Thoracic aorta (tissue), 2 donors: ENCODE results near the gene SCRN1. TPM values are rescaled to one million over a fixed set of nuclear protein-coding genes. Genes with fewer than 3 reads are reported as not detected.

Experiments
- ATAC-seq: fragments of 150-250 bp; one replicate; pipeline ENCODE4 v1.8.0; 2017; ENCODE audit warnings: low read depth; ENCODE audit not compliant: insufficient number of reproducible peaks, low FRiP score
- DNase-seq: peaks from one replicate; pipeline ENCODE4 v3.0.0-alpha.2; 2020; ENCODE audit warnings: low spot score
- H3K27ac ChIP-seq, 2 donors: fragments of 200-600 bp; sonication (generic); 1 replicate in 1 of 2; 2 replicates in 1 of 2; pipeline ENCODE4 v1.5.1; 2016; ENCODE audit warnings: mild to moderate bottlenecking in 2 of 2, moderate library complexity in 2 of 2
- H3K27me3 ChIP-seq: fragments of 200-600 bp; sonication (generic); replicated peaks from 2 replicates; pipeline ENCODE4 v1.6.0; 2016; ENCODE audit warnings: mild to moderate bottlenecking; ENCODE audit not compliant: insufficient read depth
- H3K36me3 ChIP-seq: fragments of 200-600 bp; sonication (generic); one replicate; pipeline ENCODE4 v1.5.1; 2016
- H3K4me1 ChIP-seq, 2 donors: fragments of 200-600 bp; sonication (generic); 1 replicate in 1 of 2; 2 replicates in 1 of 2; pipeline versions ENCODE4 v1.5.1 to v1.6.0; 2016; ENCODE audit warnings: low read depth in 2 of 2, mild to moderate bottlenecking in 1 of 2; ENCODE audit not compliant: control insufficient read depth in 1 of 2
- H3K4me3 ChIP-seq: fragments of 200-600 bp; sonication (generic); 2 replicates; pipeline ENCODE4 v1.5.1; 2016; ENCODE audit warnings: mild to moderate bottlenecking
- H3K9me3 ChIP-seq: fragments of 200-600 bp; sonication (generic); 2 replicates; pipeline ENCODE4 v1.5.1; 2016
- total RNA-seq, 2 donors: library from RNA; depleted of rRNA; stranded (reverse); fragments of >200 nt; gene quantifications; one replicate each; pipeline versions ENCODE4 v1.1.0 to v1.2.3, GENCODE V29; 2016
- TF ChIP-seq, protein P1 (sequence below): fragments of 200-600 bp; sonication (generic); IDR thresholded peaks from one replicate; pipeline ENCODE4 v1.5.1; 2019; ENCODE audit warnings: antibody characterized with exemption

The SCRN1 gene
- total RNA-seq, 2 donors from 2014 or later, result 58.1 to 75.3 TPM

- TF ChIP-seq, protein P1, sequence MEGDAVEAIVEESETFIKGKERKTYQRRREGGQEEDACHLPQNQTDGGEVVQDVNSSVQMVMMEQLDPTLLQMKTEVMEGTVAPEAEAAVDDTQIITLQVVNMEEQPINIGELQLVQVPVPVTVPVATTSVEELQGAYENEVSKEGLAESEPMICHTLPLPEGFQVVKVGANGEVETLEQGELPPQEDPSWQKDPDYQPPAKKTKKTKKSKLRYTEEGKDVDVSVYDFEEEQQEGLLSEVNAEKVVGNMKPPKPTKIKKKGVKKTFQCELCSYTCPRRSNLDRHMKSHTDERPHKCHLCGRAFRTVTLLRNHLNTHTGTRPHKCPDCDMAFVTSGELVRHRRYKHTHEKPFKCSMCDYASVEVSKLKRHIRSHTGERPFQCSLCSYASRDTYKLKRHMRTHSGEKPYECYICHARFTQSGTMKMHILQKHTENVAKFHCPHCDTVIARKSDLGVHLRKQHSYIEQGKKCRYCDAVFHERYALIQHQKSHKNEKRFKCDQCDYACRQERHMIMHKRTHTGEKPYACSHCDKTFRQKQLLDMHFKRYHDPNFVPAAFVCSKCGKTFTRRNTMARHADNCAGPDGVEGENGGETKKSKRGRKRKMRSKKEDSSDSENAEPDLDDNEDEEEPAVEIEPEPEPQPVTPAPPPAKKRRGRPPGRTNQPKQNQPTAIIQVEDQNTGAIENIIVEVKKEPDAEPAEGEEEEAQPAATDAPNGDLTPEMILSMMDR, result no peak
These were observed 113.9 kb downstream of the SCRN1 start for GRCh38 chr7:29875741-29876140.

GRCh38 chr7:29873644-29874294 lies 115.8 kb downstream of the SCRN1 start:
- ATAC-seq (no peak), DNase-seq (no peak)
- Histone ChIP-seq H3K27ac (no peak overlapping the region), H3K4me1 (no peaks in the 10 kb centered on the region), H3K36me3 (no peaks in the 10 kb centered on the region), H3K9me3 (no peaks in the 10 kb centered on the region), H3K4me3 (no peak overlapping the region), H3K27me3 (no peaks in the 10 kb centered on the region)
- TF ChIP-seq, protein P1, result no peak

More at GRCh38 chr7:29875741-29876140, 113.9 kb downstream of the SCRN1 start:
- Histone ChIP-seq H3K27ac (no peak overlapping the region), H3K36me3 (no peaks in the 10 kb centered on the region), H3K9me3 (no peaks in the 10 kb centered on the region), H3K27me3 (no peaks in the 10 kb centered on the region), H3K4me1 (no peaks in the 10 kb centered on the region), H3K4me3 (no peak overlapping the region)
- ATAC-seq, result no peak
- no peak for DNase-seq

DNA sequence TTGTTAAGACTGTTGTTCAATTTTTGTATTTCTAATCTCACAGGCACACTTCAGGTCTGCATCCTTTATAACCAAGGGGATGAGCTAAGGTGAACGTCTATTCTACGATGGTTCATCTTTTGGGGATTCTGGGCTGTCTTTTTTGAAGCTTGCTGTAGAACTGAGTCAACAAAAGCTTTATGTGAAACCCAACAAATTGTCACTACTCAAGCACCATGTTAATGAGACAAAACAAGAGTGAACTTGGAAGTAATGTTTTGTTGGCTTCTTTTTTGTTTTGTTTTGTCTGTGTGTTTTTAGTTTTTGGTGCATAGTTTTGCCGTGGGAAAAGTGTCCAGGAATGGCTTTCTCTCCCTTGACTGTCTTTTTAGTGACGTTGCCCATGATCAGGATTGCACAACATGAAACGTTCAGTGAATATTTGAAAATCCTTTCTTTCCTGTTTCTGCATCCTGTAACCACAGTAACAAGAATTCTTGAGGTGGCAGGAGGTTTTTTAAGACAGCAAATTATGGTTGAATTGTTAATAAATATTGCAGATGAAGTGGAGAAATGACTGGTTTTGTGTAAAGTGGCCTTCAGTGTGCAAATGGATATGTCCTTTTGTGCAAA lies 117.7 kb downstream of the SCRN1 start:
- no peaks in the 10 kb centered on the region for H3K36me3 ChIP-seq
- H3K27ac ChIP-seq, result no peak overlapping the region
- H3K27me3 ChIP-seq, result no peaks in the 10 kb centered on the region
- DNase-seq (no peak), ATAC-seq (no peak)
- H3K4me1 ChIP-seq, result peaks cover under 1 to 3% of the 10 kb centered on the region in 2 donors
- no peaks in the 10 kb centered on the region for H3K9me3 ChIP-seq
- TF ChIP-seq, protein P1, result no peak
- H3K4me3 ChIP-seq, result no peak overlapping the region

Other genes with a start within 250 kb of the SCRN1 start
- 1 to 10 TPM; 2.4 to 3.7 TPM for gene WIPF3, start 183.3 kb downstream of the SCRN1 start, total RNA-seq
- gene FKBP14, start 36.9 kb upstream of the SCRN1 start, total RNA-seq, result 10 to 100 TPM; 12.6 to 15.2 TPM
- gene PLEKHA8, start 38.6 kb upstream of the SCRN1 start, total RNA-seq, result 10 to 100 TPM in 1 of 2 donors, 1 to 10 TPM in 1; 6.6 to 10.0 TPM
- 10 to 100 TPM; 71.1 to 80.1 TPM for gene MTURN, start 145.2 kb upstream of the SCRN1 start, total RNA-seq